ENCODE data around the gene CCDC74A.
"Not testable (repeated sequence)": the region's sequence is repeated elsewhere in the genome, so short reads cannot be mapped to it uniquely, and the experiment has no call there.

CCDC74A gene

GRCh38 chr2:131527131-131528001 lies at the start of gene CCDC74A:
CCDC74A (plus strand) TSS chr2:131527888; CDS start chr2:131527971, 83 bp downstream.
- not testable (repeated sequence) for DNase-seq

GRCh38 chr2:131478074-131478849 lies 49.4 kb upstream of the CCDC74A start:
- not testable (repeated sequence) for DNase-seq

GRCh38 chr2:131478850-131479461 lies 48.7 kb upstream of the CCDC74A start:
- not testable (repeated sequence) for DNase-seq

- DNase-seq, result not testable (repeated sequence)
Observed at GRCh38 chr2:131480351-131480750, 47.3 kb upstream of the CCDC74A start.

- DNase-seq, result not testable (repeated sequence)
Observed at GRCh38 chr2:131482506-131483155, 45.1 kb upstream of the CCDC74A start.

GRCh38 chr2:131483981-131484820 lies 43.5 kb upstream of the CCDC74A start:
- not testable (repeated sequence) for DNase-seq

GRCh38 chr2:131484906-131485460 lies 42.7 kb upstream of the CCDC74A start:
- DNase-seq, result not testable (repeated sequence)

GRCh38 chr2:131486201-131486902 lies 41.3 kb upstream of the CCDC74A start:
- DNase-seq, result not testable (repeated sequence)

- no peak for DNase-seq
Observed at GRCh38 chr2:131488306-131489205, 39.1 kb upstream of the CCDC74A start.

GRCh38 chr2:131490616-131491468 lies 36.8 kb upstream of the CCDC74A start:
- not testable (repeated sequence) for DNase-seq

- DNase-seq, result not testable (repeated sequence)
Observed at GRCh38 chr2:131491469-131491836, 36.2 kb upstream of the CCDC74A start.

GRCh38 chr2:131492015-131492417 lies 35.7 kb upstream of the CCDC74A start, which contains the start of gene MZT2A:
MZT2A (minus strand) TSS chr2:131492397; CDS start chr2:131492376, 21 bp downstream.
- DNase-seq, result not testable (repeated sequence)

GRCh38 chr2:131492418-131493198 lies 35.1 kb upstream of the CCDC74A start:
- peak; percentile 94 for DNase-seq

GRCh38 chr2:131493199-131493968 lies 34.3 kb upstream of the CCDC74A start:
- DNase-seq, result no peak

- not testable (repeated sequence) for DNase-seq
Observed at GRCh38 chr2:131495506-131495905, 32.2 kb upstream of the CCDC74A start.

- DNase-seq, result not testable (repeated sequence)
Observed at GRCh38 chr2:131498321-131498973, 29.2 kb upstream of the CCDC74A start.

Measured in GDM1 (cell line).